ENCODE data around the gene SP3.

Gene SP3

GRCh38 chr2:173881886-173882285, 83.3 kb downstream of the SP3 start:
- Histone ChIP-seq H3K9me3 (ENCODE audit: control insufficient read depth in 1 of 2, low read length in 2 of 2) (no peaks in the 10 kb centered on the region), H3K4me1 (ENCODE audit: control insufficient read depth in 1 of 2, insufficient read depth in 2 of 2, low read length in 2 of 2) (no peaks in the 10 kb centered on the region), H3K4me3 (ENCODE audit: low read depth in 1 of 2, low read length in 2 of 2) (no peak overlapping the region), H3K36me3 (ENCODE audit: control insufficient read depth in 1 of 2, insufficient read depth in 2 of 2, low read length in 2 of 2) (no peaks in the 10 kb centered on the region), H3K27me3 (ENCODE audit: low read depth, low read length) (no peaks in the 10 kb centered on the region), H3K27ac (ENCODE audit: low read length) (no peak overlapping the region)

DNA sequence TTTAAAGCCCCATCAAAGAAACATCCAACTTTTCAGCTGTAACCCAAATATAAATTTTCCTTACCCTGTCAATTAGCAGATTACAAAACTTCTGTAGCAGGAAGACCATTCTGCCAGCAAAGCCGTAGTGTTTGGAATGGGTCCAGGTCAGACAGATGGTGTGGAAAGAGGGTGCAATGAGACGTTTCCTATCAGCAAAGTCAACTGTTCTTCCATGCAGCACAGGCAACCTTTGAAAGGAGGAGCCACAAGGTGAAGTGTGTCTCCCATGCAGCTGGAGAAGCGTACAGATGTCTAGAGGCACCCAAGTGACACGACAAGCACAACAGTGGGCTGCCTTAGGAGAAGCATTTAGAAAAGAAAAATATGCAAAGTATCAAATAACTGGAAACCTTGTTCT, 83.7 kb downstream of the SP3 start:
- no peak overlapping the region for H3K4me3 ChIP-seq (ENCODE audit: low read depth in 1 of 2, low read length in 2 of 2)

DNA sequence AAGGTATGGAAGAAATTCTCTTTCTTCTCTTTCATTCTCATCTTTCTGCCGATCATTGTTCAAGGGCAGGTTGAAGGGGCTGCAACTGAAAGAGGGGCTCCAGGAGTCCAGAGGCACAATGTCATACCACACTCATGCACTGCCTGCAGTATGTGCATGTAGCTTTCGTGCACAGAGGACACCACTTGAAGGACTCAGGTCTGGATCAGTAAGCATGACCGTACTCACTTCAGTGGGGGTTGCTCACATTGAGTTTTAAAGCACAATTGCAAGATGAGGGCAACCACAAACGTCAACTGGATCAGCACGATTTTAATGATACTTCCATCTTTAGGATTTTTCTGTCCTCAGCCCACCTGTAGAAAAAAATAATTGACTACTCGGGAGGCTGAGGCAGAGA, 84.6 kb downstream of the SP3 start:
- H3K9me3 ChIP-seq (ENCODE audit: control insufficient read depth in 1 of 2, low read length in 2 of 2) = no peaks in the 10 kb centered on the region
- H3K4me1 ChIP-seq (ENCODE audit: control insufficient read depth in 1 of 2, insufficient read depth in 2 of 2, low read length in 2 of 2) = no peaks in the 10 kb centered on the region
- no peak overlapping the region for H3K27ac ChIP-seq (ENCODE audit: low read length)
- no peak overlapping the region for H3K4me3 ChIP-seq (ENCODE audit: low read depth in 1 of 2, low read length in 2 of 2)
- H3K27me3 ChIP-seq (ENCODE audit: low read depth, low read length) = no peaks in the 10 kb centered on the region
- no peaks in the 10 kb centered on the region for H3K36me3 ChIP-seq (ENCODE audit: control insufficient read depth in 1 of 2, insufficient read depth in 2 of 2, low read length in 2 of 2)

More for the DNA sequence above, 83.7 kb downstream of the SP3 start:
- Histone ChIP-seq H3K27ac (ENCODE audit: low read length) (no peak overlapping the region), H3K4me1 (ENCODE audit: control insufficient read depth in 1 of 2, insufficient read depth in 2 of 2, low read length in 2 of 2) (no peaks in the 10 kb centered on the region), H3K27me3 (ENCODE audit: low read depth, low read length) (no peaks in the 10 kb centered on the region), H3K9me3 (ENCODE audit: control insufficient read depth in 1 of 2, low read length in 2 of 2) (no peaks in the 10 kb centered on the region), H3K36me3 (ENCODE audit: control insufficient read depth in 1 of 2, insufficient read depth in 2 of 2, low read length in 2 of 2) (no peaks in the 10 kb centered on the region)

- no peak overlapping the region for H3K4me3 ChIP-seq (ENCODE audit: low read depth in 1 of 2, low read length in 2 of 2)
- H3K27ac ChIP-seq (ENCODE audit: low read length) = no peak overlapping the region
- H3K9me3 ChIP-seq (ENCODE audit: control insufficient read depth in 1 of 2, low read length in 2 of 2) = no peaks in the 10 kb centered on the region
- no peaks in the 10 kb centered on the region for H3K36me3 ChIP-seq (ENCODE audit: control insufficient read depth in 1 of 2, insufficient read depth in 2 of 2, low read length in 2 of 2)
- no peaks in the 10 kb centered on the region for H3K4me1 ChIP-seq (ENCODE audit: control insufficient read depth in 1 of 2, insufficient read depth in 2 of 2, low read length in 2 of 2)
- H3K27me3 ChIP-seq (ENCODE audit: low read depth, low read length) = no peaks in the 10 kb centered on the region
Measured at GRCh38 chr2:173876833-173877413, 88.2 kb downstream of the SP3 start.

DNA sequence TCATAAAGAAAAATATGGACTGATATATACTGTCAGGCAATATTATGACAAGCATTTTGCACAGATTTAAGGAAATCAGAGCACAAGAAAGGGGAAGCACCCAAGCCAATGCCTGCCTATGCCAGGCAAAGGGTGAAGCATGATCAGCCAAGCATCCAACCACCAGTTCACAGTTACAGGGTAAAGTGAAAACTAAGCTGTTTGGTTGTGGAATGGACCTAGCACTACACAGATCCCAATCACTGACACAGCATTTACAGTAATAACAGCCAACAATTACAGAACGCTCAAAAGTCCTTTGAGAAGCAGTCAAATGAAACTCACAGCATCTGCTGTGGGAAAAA, 90.3 kb downstream of the SP3 start:
- Histone ChIP-seq H3K36me3 (ENCODE audit: control insufficient read depth in 1 of 2, insufficient read depth in 2 of 2, low read length in 2 of 2) (no peaks in the 10 kb centered on the region), H3K4me1 (ENCODE audit: control insufficient read depth in 1 of 2, insufficient read depth in 2 of 2, low read length in 2 of 2) (no peaks in the 10 kb centered on the region), H3K9me3 (ENCODE audit: control insufficient read depth in 1 of 2, low read length in 2 of 2) (no peaks in the 10 kb centered on the region)

GRCh38 chr2:173874003-173874893, 90.9 kb downstream of the SP3 start:
- no peaks in the 10 kb centered on the region for H3K4me1 ChIP-seq (ENCODE audit: control insufficient read depth in 1 of 2, insufficient read depth in 2 of 2, low read length in 2 of 2)
- H3K27ac ChIP-seq (ENCODE audit: low read length) = no peak overlapping the region
- H3K27me3 ChIP-seq (ENCODE audit: low read depth, low read length) = no peaks in the 10 kb centered on the region
- H3K36me3 ChIP-seq (ENCODE audit: control insufficient read depth in 1 of 2, insufficient read depth in 2 of 2, low read length in 2 of 2) = no peaks in the 10 kb centered on the region
- H3K4me3 ChIP-seq (ENCODE audit: low read depth in 1 of 2, low read length in 2 of 2) = no peak overlapping the region
- no peaks in the 10 kb centered on the region for H3K9me3 ChIP-seq (ENCODE audit: control insufficient read depth in 1 of 2, low read length in 2 of 2)

More for the DNA sequence above, 90.3 kb downstream of the SP3 start:
- Histone ChIP-seq H3K4me3 (ENCODE audit: low read depth in 1 of 2, low read length in 2 of 2) (no peak overlapping the region), H3K27ac (ENCODE audit: low read length) (no peak overlapping the region), H3K27me3 (ENCODE audit: low read depth, low read length) (no peaks in the 10 kb centered on the region)

DNA sequence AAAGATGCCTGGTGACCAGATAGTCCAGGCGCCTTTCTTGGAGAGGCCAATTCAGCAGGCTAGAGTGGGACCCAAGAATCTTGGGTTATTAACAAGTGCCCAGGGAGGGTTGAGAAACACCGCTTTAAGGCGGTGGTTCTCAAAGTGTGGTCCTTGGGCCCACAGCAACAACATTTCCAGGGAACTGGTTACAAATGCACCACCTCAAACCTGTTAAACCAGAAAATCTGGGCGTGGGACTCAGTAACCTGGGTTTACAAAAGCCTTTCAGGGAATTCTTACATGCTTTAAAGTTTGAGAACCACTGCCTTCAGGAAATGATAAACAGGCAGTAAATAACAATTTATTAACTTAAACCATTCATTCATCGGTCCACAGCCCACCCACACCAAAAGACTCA, 92.5 kb downstream of the SP3 start:
- Histone ChIP-seq H3K27ac (ENCODE audit: low read length) (no peak overlapping the region), H3K36me3 (ENCODE audit: control insufficient read depth in 1 of 2, insufficient read depth in 2 of 2, low read length in 2 of 2) (no peaks in the 10 kb centered on the region), H3K4me3 (ENCODE audit: low read depth in 1 of 2, low read length in 2 of 2) (no peak overlapping the region), H3K9me3 (ENCODE audit: control insufficient read depth in 1 of 2, low read length in 2 of 2) (no peaks in the 10 kb centered on the region), H3K27me3 (ENCODE audit: low read depth, low read length) (no peaks in the 10 kb centered on the region), H3K4me1 (ENCODE audit: control insufficient read depth in 1 of 2, insufficient read depth in 2 of 2, low read length in 2 of 2) (no peaks in the 10 kb centered on the region)

GRCh38 chr2:173869244-173870229, 95.6 kb downstream of the SP3 start:
- no peaks in the 10 kb centered on the region for H3K4me1 ChIP-seq (ENCODE audit: control insufficient read depth in 1 of 2, insufficient read depth in 2 of 2, low read length in 2 of 2)
- no peak overlapping the region for H3K27ac ChIP-seq (ENCODE audit: low read length)
- no peaks in the 10 kb centered on the region for H3K27me3 ChIP-seq (ENCODE audit: low read depth, low read length)
- no peak overlapping the region for H3K4me3 ChIP-seq (ENCODE audit: low read depth in 1 of 2, low read length in 2 of 2)
- no peaks in the 10 kb centered on the region for H3K36me3 ChIP-seq (ENCODE audit: control insufficient read depth in 1 of 2, insufficient read depth in 2 of 2, low read length in 2 of 2)
- no peaks in the 10 kb centered on the region for H3K9me3 ChIP-seq (ENCODE audit: control insufficient read depth in 1 of 2, low read length in 2 of 2)

DNA sequence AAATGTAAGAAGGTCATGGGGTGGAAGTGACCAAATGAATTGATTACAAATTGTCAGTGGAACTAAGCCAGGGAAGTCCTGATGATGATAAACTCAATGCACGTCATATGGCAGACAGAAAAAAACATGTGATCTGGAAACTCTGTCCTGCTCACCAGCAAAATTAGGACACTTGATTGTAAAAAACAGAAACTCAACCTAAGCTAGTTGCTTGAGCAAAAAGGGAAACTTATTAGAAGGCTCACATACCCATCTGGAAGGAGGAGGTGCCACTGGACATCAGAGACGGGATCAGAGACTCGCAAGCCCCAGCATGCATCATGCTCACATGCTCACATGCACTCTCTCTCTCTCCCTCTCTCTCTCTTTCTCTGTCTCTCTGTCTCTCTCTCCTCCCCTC, 96.8 kb downstream of the SP3 start:
- Histone ChIP-seq H3K36me3 (ENCODE audit: control insufficient read depth in 1 of 2, insufficient read depth in 2 of 2, low read length in 2 of 2) (no peaks in the 10 kb centered on the region), H3K27me3 (ENCODE audit: low read depth, low read length) (no peaks in the 10 kb centered on the region), H3K27ac (ENCODE audit: low read length) (no peak overlapping the region), H3K4me3 (ENCODE audit: low read depth in 1 of 2, low read length in 2 of 2) (no peak overlapping the region), H3K9me3 (ENCODE audit: control insufficient read depth in 1 of 2, low read length in 2 of 2) (no peaks in the 10 kb centered on the region), H3K4me1 (ENCODE audit: control insufficient read depth in 1 of 2, insufficient read depth in 2 of 2, low read length in 2 of 2) (no peaks in the 10 kb centered on the region)

DNA sequence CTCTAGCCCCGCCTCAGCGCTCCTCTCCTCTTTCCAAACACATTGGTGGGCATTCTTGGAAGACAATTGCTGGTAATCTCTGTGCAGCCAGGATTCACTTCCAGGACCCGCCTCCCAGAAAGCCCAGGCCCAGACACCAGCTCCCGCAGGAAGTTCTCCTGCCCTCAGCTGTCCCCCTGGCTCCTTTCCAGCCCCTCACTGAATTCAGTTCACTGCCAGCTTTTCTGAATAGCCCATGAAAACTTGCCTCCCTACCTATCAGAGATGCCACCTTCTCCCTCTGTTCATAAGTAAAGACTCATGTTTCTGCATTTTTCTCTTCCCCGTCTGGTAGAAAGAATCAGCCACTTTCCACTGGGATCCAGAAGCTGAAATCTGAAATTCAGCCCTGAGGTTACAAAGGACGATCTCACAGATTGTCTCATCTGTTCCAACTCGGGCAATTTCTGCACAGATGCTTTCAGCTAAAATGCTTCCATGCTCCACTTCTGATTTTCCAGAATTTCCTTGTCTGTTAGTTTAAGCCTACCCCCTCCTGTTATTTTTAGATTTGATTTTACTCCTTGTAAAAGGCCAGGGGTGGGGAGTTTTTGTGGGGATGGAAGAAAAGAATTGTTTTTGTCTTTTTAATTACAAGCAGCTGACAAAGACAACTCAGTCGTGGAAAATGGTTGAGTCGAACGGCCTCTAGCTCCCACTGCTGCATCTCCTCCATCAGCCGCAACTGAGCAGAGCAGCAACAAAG, 98.1 kb downstream of the SP3 start:
- no peaks in the 10 kb centered on the region for H3K27me3 ChIP-seq (ENCODE audit: low read depth, low read length)
- no peaks in the 10 kb centered on the region for H3K9me3 ChIP-seq (ENCODE audit: control insufficient read depth in 1 of 2, low read length in 2 of 2)
- no peak overlapping the region for H3K4me3 ChIP-seq (ENCODE audit: low read depth in 1 of 2, low read length in 2 of 2)
- no peaks in the 10 kb centered on the region for H3K4me1 ChIP-seq (ENCODE audit: control insufficient read depth in 1 of 2, insufficient read depth in 2 of 2, low read length in 2 of 2)
- H3K36me3 ChIP-seq (ENCODE audit: control insufficient read depth in 1 of 2, insufficient read depth in 2 of 2, low read length in 2 of 2) = no peaks in the 10 kb centered on the region
- no peak overlapping the region for H3K27ac ChIP-seq (ENCODE audit: low read length)
